NCI-H69 (cell line): ENCODE data around the gene PDLIM4.

Experiments
- DNase-seq: peaks from one replicate; lab custom pipeline; 2025; lab: John Stamatoyannopoulos, UW

The PDLIM4 gene

DNA sequence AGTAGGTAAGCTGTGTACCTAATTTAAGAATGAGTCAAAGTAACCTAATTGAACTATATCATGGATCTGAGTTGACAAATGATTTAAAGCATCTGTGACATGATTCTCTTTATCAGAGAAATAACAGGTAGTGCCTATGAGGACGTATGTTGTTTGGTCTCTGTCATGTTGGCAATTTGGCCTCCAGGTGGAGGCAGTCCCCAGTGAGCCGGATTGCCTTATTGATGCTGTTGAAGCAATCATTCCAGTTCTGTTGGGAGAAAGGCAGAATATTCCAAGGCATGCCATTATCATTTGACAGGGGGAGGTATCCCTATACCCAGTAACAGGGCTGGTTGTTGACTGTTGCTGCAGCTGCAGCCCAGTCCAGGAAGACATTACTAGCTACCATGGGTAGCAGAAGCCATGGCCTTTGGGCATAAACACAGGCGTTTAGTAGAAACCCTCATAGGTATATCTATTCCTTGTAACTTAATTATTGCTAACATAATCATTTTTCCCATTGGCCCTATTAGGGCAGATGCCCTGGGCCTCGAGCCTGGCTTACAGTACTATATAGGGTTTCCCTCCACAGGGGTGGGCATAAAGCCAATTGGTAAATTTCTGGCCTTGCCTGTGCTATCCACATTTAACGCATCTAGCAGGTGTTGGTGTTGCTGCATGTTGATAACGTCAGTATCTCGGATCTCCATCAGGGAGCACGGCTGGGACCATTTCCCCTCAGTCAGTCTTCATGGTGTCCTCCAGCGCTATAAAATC lies 24.5 kb downstream of the PDLIM4 start:
- peak; percentile 23 for DNase-seq

DNA sequence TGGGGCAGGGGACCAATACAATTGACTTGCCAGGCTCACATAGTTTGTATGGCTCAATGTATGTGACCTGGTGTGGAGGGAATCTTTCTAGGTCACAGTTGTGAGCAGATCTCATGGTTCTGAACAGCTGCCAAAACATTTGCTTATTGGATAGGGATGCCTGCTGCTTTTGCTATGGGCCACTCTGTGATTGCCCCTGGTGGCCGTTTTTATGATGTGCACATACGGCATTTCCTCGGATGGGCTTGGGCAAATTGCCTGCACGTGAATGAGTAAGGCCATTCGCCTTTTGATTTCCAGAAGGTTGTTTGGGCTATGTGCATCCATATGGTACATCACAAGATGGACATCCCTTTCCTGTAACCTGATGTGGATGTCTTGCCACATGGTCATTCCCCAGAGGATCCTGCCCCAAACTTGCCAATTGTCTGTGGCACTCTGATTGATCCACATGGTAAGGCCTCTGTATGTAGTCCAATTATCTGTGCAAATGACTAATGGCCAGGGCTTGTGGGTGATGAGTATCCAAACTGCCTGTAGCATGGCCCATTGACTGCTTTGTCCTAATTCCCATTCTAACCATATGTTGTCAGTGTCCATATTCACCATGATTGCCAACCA lies 26.0 kb downstream of the PDLIM4 start:
- peak; percentile 45 for DNase-seq

DNA sequence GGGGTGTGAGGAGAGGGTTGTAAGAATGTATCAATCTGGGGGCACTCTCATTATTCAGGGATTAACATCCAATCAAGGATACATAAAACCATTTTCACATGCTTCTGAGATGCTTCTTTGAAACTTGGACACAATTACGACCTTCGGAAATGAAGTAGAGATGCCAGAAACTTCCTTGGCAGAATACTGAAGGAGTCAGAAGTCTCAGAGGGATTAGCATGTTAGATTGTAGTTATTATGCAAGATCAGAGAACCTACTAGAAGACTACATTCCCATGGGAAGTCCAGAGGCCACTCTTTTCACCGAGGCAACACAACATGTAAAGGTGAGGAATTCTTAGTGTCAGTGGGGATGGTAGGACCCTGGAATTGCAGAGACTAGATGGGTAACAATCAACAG lies 31.6 kb downstream of the PDLIM4 start:
- no peak for DNase-seq

DNA sequence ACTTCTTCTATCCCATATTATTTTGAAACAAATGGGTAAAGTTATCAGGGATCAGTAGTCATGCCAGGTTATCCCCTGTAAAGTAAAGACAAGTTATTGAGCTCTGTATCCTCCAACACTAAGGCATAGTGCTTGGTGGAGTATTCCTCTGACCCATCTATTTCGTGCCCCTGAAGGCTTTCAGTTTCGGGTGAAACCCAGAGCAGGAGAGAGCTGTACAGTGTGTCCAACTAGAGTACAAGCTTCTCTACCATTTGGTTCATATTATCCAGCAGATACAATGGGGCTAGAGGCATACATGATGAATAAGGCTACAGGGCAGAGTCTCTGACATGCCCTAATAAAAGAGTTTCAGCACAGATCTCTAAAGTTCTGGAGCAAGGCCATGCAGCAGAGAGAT lies 33.5 kb downstream of the PDLIM4 start:
- DNase-seq: no peak

DNA sequence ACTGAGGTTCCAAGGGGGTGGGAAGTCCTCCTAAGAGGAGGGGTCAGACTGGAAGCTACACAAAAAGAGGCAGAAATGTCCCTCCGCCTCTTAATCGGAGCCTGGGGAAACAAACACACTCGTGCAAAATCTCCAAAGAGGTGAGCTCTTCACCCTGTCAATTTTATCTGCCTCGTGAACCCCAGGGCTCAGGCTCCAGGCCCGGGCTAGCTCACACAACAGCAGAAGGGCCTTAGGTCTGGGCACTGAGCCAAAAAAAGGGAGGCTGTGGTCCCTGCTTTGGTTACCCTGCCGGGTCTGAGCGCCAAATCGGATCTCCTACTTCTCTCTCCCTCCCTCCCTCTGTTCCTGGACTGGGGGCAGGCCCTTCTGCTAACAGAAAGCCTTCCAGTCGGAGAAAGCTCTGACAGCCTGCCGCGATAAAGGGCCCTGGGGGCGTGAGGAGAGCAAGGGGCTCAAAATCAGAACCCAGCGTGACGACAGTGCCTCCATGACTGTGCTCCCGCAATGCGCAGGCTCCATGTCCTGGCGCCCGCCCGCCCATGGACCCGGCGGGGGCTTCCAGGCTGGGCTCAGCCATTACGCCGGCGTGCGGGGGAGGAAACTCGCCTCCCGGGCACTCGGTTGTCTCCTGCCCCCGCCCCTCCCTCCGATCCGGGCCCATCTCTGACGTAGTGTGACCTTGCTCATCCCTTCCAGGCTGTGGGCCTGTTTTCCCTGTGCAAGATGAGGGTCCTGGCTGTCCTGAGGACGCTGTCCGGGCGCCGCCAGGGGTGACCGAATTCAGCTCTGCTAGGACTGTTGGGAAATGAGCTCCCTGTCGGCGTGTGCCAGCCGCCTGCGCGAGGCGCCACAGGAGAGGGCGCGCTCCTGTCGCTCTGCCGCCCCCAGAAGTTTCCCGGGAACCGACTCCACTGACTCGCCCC lies 35.8 kb downstream of the PDLIM4 start:
- DNase-seq: peak; percentile 99

DNA sequence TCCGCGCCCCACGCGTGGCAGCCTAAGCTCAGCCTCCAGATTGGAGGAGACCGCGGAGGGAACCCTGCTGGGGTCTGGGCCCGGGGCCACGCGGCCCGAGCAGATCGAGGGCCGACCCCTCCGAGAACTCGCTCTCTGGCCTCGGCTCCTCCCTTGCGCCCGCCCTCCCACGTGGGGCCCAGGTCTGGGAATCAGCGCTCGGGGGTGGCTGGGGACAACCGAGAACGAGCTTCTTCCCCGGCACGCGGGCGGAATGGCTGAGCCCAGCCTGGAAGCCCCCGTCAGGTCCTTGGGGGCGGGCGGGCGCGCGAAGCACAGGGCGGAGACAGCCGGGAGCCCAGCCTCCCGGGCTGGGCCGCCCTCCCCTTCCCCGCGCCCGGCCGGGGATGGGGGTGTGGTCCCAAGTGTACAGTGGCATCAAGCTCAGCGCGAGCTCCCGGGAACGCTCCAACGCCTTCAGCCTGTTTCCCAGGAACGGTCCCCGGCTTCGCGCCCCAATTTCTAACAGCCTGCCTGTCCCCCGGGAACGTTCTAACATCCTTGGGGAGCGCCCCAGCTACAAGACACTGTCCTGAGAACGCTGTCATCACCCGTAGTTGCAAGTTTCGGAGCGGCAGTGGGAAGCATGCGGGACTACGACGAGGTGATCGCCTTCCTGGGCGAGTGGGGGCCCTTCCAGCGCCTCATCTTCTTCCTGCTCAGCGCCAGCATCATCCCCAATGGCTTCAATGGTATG lies 36.7 kb downstream of the PDLIM4 start, which contains the start of gene SLC22A4:
TSS of gene SLC22A4 (plus strand) at position 403 of the 736 bp plus-strand sequence. CDS start at position 626, 223 bp downstream.
- peak; percentile 98 for DNase-seq

DNA sequence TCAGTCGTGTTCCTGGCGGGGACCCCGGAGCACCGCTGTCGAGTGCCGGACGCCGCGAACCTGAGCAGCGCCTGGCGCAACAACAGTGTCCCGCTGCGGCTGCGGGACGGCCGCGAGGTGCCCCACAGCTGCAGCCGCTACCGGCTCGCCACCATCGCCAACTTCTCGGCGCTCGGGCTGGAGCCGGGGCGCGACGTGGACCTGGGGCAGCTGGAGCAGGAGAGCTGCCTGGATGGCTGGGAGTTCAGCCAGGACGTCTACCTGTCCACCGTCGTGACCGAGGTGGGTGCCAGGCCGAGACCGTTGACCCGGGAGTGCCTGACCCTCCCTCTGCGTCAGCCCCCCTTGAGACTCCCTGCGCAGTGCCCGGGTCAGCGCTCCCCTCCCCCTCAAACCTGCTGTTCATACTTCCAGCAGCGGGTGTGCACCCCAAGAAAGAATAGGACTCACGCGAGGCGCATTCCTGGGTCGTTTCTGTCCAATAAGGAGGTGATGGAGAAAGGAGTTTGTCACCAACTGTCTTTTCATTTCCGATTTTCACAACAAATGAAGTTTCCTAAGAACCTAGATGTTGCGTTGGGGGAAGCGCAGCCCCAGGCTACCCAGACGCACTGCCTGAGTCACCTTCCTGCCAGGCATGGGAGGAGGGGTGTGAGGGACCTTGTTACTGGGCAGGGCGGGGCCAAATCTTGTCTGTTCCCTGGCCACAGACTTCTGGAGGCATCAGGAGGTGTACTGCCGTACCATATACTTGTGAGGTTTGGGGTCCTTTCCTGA lies 37.4 kb downstream of the PDLIM4 start:
- DNase-seq: peak; percentile 77

DNA sequence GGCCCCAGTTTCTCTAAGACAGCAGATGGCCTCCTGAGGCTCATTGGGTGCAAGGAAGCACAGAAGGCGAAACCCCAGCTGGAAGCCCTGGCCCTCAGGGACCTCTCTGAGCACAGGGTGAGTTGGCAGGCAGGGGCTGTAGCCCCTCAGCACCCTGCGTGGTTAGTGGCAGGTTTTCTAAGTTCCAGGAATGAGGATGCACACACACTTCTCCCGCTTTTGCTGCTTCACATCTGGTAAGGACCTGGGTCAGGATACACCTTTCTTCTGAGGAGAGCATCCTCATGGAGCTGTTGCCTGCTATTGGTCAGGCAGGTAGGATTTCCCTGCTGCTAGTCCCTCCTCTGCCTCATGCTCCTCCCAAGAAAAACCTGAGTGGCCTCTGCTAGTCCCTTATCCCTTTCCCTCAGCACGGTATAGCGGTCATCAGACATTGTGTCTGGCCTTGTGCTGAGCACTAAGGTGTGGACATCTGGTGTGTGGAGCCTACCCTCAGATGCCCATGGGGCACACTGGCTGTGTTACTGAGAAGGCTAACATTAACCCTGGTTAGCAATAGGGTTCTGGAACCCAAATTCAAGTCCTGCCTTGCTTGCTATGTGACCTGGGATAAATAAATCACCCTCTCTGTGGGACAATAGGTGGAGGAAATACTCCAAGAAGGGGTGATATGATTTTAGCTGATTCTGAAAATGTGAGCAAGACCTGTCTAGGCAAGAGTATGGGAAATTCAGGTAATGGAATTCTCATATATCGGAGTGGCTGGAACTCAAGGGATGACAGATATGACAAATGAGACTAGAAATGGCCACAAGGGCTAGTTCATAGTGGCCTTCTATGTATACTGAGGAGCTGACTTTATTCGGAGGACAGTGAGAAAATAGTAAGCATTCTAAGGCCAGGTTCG lies 38.3 kb downstream of the PDLIM4 start:
- DNase-seq: no peak

DNA sequence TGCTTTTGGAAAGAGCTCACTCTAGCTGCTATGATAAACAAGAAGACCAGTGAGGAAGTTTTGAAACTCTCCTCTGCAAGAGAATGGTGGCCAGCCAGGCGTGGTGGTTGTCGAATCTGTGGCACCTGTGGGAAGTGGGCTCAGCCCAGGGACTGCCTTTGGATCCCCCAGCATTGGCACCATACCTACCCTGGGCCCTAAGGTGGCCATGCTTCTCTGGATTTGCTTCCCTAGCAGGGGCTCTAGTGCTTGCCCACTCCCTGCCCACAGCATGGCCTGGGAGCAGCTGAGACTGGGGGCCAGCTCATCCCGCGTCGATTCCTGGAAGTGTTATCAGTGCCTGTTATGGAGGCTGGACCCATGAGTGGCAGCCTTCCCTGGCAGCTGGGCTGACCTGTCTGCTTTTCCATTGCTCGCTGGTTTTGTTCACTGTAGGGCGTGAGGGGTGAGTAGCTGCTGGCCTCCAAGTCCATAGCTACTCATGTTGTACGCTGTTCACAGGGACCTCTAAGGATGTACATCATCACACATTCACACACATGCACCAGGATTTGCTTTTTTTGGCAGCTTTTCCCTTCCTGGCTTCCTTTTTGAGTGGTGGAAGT lies 39.0 kb downstream of the PDLIM4 start:
- no peak for DNase-seq

DNA sequence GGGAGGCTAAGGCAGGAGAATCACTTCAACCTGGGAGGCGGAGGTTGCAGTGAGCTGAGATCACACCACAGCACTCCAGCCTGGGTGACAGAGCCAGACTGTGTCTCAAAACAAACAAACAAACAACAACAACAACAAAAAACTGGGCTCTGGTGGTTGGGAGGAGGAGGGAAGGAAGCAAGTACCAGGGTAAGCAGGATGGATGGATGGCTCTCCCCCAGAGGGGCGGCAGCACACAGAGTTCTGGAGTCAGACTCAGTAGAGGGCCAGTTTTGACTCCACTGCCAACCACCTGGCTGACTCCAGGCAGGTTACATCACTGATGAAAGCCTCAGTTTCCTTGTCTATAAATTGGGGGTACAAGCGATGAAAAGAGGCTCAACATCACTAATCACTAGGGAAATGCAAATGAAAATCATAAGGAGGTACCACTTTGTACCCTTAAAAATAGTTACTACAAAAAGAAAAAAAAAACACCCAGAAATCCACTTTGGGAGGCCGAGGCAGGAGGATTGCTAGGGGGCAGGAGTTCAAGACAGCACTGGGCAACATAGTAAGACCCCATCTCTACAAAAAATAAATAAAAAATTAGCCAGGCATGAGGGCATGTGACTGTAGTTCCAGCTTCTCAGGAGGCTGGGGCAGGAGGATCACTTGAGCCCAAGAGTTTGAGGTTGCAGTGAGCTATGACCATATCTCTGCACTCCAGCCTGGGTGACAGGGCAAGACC lies 39.9 kb downstream of the PDLIM4 start:
- no peak for DNase-seq

DNA sequence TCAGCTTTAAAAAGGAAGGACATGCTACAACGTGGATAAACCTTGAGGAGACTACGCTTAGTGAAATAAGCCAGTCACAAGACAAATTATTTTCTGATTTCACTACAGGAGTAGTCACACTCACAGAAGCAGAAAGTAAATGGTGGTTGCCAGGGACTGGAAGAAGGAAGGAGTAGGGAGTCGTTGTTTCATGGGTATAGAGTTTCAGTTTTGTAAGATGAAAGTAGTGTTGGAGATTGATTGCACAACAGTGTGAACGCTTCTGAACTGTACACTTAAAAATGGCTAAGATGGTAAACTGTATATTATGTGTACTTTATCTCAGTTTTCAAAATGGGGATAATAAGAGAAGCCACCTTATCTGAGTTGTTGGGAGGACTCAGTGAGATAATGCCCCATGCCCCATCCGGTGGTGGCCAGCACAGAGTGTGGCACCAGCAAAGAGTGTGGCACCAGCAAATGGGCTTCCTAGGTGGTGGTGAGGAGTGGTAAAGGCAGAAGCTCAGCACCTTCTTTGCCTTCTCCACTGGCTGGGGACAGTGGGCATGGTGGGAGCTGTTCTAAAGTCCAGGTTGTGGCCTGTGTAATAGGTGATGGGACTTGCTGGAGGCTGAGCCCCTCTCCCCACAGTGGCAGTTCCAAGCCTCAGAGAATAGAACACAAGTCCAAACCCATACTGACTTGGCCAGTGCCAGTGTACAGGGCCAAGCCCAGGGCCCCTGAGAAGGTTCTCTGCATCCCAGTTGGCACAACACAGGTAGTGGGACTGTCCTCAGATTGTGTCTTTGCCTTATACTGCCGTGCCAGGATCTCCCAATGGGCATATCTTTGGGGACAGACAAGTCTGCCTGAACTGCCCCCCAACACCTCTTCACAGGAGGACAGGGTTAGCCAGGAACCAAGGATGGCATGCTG lies 41.1 kb downstream of the PDLIM4 start:
- DNase-seq: no peak

DNA sequence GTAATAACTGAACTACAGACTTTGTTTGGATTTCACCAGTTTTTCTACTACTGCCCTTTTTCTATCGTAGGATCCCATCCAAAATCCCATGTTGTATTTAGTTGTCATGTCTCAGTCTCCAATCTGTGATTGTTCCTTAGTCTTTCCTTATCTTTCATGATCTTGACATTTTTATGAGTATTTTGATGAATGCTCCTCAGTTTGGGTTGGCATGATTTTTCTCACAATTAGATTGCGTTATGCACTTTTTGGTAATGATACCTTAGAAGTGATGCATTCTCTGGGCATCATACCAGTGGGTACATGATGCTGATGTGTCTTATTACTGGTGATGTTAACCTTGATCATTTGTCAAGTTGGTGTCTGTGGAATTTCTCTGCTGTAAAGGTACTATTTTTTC lies 42.4 kb downstream of the PDLIM4 start:
- DNase-seq: peak; percentile 57

DNA sequence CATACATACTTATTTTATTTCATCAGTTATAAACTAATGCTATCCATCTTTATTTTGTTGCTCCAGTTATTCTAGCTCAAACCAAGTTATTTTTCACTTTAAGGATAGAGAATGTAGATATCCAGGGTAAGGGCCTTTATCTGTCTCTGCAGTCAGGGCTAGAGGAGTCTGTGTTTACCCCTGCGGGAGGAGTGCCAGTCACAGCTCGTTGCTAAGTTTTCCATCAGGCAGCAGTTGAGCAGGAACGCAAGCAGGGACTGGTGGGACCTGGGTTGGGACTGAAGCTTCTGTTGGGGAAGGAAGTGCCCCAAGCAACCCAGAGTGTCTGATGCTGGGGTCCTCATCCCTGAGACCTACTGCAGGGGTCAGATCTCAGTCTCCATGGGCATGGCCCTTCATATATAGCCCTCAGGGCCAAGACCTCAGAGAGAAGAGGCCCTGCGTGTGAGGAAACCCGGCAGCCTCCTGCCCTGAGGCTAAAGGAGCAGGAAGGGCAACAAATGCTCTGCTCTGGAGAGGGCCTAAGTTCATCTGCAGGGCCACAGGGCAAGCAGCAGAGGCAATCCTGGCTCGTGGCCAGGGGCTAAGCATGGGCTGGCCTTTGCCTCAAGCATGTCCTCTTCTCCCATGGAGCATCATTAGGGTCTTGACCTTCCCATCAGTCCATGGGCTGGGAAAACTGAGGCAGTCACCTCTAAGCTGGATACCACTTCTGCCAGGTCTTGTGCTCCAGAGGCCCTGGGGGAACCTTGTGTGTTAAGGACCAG lies 43.3 kb downstream of the PDLIM4 start:
- peak; percentile 61 for DNase-seq

DNA sequence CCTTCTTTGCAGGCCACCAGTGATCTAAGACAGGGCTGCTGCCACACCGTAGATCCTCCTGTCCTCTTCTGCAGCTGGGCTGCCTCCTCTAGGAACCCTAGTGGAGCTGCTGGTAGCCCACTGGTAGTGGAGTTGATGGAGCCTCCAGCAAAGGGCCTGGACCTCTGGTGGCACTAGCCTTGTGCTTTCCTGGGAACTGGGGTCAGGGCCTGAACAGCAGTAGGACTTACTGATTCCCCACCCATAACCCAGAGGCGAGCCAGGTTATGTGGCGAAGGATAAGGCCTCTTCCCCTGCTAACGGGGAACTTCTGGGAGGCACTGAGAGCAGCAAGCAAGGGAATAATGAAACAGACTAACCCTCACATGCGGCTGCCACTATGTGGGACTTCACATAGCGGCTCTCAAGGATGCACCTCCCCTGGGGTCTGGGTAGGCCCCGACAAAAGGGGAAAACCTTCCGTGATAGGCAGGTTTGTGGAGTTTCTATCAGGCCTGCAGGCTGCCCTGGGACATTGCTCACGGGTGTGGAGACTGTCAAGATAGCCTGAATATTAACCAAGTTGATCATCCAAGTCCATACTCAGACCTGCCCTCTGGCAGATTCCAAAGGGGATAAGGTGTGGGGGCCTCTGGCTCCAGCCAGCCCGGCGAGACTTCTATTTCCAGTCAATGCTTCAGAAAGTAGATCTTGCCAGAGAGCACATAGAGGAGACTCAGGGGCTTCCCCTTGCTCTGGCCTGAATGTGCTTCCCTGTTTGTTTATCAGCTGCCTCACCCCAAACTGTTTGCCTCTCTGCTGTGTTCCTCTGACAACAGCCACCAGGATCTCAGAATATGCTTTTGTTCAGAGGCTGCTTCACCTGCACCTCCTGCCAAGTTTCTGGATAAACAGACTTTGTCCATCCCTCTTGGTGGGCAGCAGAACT lies 44.1 kb downstream of the PDLIM4 start:
- peak; percentile 87 for DNase-seq

DNA sequence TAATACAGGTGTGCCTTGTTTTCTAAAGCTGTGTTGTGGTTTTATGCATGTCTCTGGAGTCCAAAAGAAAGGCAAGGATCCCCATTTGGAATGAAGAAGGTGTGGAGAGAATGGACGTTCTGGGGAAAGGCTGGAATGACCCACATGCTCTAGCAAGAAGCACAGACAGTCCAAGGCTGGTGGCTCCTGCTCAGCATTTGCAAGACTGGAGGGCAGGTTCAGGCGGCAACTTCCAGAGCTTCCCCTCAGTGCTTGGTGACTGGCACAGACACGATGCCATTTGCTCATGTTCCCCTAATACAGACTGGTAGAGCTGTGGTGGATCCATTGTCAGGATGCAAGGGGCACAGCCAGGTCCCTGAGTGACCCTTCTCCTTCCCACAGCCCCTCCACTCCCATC lies 44.9 kb downstream of the PDLIM4 start:
- DNase-seq: peak; percentile 62

DNA sequence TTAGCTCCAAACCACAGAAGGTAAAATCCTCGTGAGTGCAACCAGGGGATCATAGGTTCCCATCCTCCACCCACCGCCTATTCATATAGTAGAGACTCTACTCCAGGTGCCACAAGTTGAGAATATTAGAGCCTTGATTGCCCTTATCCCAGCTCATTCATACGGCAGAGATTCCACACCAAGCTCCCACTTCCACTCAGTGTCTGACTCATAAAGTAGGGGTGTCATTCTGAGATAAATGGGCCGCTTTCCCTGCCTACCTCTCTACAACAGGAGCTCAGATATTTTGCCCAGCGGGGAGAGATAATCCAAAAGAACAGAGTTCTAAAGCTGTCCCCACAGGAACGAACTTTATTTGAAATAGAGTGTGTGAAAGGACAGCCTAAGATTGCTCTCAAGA lies 46.1 kb downstream of the PDLIM4 start:
- peak; percentile 33 for DNase-seq
